Measurements from ENCODE around the gene OSBPL8.

The OSBPL8 gene

GRCh38 chr12:76555231-76555767 is 4.3 kb downstream of the OSBPL8 start:
- DNase-seq: no peak

GRCh38 chr12:76554405-76555230 is 5.0 kb downstream of the OSBPL8 start:
- no peak for DNase-seq

GRCh38 chr12:76552343-76552938 is 7.1 kb downstream of the OSBPL8 start:
- DNase-seq: no peak

GRCh38 chr12:76551482-76551888 is 8.1 kb downstream of the OSBPL8 start:
- DNase-seq: no peak

DNA sequence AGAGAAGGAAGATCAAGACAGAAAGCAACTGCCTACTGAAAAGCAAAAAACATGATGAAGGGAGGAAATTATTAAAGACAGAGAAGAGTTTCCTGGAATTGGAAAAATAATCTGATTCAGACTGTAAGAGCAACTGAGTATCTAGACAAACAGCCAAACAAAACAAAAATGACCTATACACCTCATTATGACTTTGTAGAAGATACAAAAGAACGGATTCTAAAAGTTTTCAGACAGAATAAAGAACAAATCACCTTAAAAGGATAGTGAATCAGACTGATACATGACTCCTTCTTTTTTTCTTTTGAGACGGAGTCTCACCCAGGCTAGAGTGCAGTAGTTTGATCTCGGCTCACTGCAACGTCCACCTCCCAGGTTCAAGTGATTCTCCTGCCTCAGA is 10.4 kb downstream of the OSBPL8 start:
- DNase-seq: no peak

- DNase-seq: no peak
Measured at GRCh38 chr12:76548222-76548837, 11.2 kb downstream of the OSBPL8 start.

DNA sequence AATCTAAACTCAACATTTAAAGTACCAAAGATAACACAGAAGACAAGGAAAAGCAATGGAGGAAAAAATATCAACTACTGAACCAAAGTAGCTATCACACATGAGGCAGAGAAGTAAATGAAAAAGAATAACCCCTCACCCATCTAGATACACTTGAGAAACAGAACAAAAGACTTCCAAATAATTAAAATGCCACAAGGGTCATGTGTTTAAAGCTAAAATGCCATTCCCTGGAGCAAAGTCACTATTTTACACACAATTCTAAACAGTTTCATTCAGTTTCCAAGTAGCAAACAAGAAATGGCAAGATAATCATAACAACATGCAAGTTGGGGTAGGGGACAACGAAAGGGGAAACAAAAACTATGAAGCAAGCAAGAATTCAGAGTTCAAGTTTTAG is 12.0 kb downstream of the OSBPL8 start:
- no peak for DNase-seq

- DNase-seq: no peak
Measured at GRCh38 chr12:76546889-76547288, 12.7 kb downstream of the OSBPL8 start.

DNA sequence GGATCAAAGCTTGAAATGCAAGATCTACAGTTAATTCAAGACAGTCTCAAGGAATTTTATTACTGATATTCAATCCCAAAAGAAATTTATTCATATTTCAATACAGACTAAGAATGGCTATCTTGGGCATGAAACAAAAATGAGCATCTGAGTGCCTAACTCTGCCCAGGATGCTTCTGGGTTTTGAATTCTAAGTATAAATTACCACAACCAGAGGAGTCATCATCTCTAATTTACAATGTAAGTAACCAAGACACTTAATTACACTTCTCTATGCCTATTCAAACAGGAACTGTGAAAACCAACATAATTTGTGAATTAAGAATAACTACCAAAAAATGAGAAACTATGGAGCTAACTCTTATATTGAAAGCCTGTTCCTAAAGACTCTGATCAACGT is 14.1 kb downstream of the OSBPL8 start:
- no peak for DNase-seq

GRCh38 chr12:76544601-76545261 is 14.8 kb downstream of the OSBPL8 start:
- no peak for DNase-seq

DNA sequence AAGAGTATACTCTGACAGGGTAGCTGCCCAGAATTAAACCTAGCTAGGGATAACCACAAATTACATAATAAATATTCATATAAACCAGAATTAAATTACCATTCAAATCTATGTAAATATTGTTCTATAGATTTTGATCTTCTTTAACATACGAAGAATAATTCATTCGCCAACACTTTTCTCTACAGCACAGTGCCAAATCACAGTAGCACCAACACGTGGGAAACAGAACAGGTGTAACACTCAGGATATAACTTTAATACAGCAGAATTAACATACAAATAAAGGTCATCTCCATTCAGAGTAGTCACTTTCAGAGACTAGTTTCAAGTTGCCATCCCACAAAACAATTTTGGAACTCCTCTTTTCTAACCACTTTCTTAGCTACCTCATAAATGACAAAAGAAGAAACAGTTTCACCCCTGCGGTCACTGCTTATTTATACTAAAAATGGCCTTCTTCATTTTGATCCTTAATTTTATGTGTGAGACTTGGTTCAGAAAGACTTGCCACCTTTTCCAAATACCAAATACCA is 15.7 kb downstream of the OSBPL8 start:
- no peak for DNase-seq

DNA sequence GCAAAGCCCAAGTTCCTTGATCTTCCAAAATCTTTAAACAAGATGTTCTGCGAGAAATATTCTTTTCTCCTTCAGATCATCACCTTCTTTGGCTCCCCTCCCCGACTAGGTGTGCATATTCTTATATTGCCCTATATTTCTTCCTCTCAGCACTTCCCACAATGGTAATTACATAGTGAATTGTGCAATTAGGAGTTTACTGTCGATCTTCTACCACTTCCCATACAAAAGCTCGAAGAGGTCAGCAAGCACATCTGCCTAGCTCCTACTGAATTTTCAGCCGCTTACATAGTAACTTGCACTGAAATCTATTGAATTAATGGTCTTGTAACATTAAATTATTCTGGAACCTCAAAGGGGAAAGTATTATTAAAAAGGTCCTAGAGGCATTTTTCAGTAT is 16.7 kb downstream of the OSBPL8 start:
- DNase-seq: no peak

DNA sequence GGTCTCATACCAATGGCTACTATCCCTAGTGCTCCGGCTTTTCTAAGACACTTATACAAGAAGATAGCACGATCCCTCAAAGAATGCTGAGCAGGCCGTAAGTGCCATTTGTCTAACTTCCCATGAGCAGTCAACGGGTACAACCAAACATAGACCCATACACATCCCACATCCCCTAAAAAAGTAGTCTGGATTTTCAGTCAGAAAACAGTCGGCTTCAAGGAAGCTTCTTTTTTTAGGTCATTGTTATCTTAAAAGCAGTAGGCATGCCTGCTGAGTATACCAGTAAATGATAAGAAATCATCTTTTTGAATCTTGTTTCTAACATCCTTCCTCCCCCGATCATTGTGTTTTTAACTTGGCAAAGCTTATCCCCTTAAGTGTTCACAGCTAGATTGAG is 19.8 kb downstream of the OSBPL8 start:
- no peak for DNase-seq

- no peak for DNase-seq
Measured at GRCh38 chr12:76537923-76538322, 21.6 kb downstream of the OSBPL8 start.

- DNase-seq: no peak
Measured at GRCh38 chr12:76536546-76536945, 23.0 kb downstream of the OSBPL8 start.

DNA sequence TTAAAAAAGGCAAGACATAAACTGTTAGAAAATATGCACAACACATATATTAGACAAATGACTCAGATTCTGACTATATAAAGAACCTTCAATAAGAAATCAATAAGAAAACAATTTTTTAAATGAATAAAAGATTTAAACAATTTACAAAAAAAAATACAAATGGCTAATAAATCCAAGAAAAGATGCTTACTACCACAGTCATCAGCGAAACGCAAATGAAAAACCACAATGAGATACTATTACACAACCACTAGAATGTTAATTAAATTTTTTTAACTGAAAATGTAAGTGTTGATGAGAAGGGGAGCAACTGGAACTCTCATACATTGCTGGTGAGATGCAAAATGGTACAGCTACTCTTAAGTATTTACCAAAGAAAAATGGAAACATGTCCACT is 24.4 kb downstream of the OSBPL8 start:
- DNase-seq: no peak

DNA sequence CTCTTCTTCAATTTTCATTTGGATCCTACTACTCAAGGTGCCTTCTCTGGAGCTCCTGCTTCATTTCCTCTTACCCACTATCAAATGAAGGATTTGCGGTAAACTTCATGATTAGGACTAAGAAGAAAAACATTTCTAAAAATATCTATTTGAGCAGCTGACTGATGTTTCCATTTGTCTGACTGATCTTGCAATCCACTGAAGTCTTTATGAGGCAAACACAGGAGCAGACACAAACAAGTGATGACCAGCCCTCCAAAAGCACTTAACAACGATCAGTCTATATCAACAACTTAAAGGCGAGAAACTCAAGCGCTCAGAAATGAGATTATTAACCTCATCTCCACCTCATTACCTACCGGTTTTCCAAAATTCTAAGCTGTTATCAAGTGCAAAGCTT is 26.2 kb downstream of the OSBPL8 start:
- DNase-seq: no peak

DNA sequence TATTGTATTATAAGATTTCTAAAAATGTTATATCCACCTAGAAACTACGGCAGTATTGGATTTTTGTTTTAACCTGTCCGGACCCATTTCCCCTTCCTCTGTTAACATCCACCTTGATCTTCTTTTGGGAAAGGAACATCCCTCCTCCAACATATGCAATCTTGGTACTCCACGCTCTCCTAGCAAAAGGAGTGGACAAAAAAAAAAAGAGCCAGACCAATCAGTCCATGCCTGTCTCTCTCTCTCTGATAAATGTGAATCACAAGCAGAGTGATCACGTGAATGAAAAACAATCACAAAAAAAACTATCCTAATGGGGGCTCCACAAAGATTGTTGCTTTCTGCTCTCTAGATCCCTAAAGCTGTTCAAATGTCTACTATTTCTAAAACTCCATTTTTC is 27.1 kb downstream of the OSBPL8 start:
- no peak for DNase-seq

DNA sequence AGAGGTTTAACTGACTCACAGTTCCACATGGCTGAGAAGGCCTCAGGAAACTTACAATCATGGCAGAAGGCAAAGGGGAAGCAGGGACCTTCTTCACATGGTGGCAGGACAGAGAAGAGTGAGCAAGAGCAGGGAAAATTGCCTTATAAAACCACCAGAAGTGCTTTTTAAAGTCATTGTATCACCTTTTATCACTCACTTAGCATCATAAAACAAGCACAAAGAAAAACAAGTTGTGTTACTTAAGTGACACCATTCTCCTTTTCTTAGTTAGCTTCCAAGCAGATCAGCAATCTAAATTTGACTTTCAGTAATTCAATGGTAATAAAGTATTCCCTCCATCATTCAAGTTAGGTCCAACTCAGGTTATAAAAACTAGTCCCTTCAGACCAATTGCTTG is 28.5 kb downstream of the OSBPL8 start:
- DNase-seq: no peak

DNA sequence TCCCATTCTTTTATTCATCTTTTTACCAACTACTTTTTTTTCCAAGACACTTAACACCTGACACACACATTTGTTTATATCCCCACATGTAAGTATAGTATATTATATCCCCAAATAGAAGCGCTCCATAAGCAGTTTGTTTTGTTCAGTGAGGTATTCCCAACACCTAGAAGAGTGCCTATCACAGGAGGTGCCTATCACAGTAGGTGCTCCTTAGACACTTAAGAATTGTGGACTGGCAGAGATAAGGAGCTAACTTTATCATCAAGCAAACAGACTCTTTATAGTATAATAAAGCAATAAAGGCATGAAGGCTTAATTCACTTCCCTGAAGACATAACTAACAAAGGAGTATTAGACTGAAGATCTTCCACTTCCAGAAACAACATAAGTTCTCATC is 29.1 kb downstream of the OSBPL8 start:
- DNase-seq: no peak

DNA sequence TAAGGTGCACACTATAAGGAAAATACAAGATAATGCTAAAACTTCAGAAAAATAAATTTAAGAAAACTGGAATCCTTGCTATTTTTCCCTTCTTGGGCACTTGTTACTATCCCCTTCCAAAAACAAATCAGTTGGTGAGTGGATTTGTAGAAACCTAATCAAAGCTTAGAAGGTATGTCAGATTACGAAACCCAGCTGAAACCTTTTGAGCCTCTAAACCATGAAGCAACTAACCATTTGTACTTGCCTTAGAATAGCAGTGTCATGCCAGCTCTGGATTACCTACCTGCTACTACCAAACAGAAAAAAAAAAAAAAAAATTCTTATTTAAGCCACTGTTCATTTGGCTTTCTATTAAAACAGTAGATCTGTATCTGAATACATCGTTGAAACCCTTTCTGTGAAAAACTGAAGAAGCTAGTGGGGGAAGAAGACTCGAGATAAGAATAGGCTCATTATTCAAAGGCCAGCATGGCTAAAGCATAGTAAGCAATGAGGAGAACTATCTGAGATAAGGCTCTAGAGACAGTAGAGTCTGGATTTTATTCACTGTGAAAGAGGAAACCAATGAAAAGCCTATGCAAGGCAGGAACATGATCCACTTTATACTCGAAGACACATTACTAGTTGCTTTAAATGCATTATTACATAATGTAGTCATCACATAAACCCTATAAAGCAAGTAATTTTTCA is 30.2 kb downstream of the OSBPL8 start:
- DNase-seq: no peak

GRCh38 chr12:76523408-76523807 is 36.2 kb downstream of the OSBPL8 start:
- no peak for DNase-seq

DNA sequence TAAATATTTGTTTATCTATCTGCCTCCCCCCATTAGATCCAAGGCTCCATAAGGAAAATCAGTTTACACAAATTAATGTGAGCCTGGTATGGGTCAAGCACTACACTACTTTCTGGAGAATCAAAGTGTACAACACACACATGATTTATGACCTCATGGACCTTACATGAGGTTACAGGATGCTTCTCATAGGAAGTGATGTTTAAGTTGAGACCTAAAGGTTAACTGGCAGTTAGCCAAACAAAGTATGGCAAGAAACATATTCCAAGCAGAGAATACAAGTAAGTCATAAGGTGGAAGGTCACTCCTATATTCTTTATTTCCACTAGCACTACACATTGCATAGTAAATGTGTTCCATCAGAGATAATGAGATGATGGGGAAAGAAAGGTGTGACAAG is 39.2 kb downstream of the OSBPL8 start:
- no peak for DNase-seq

All from NCI-H1105 (cell line).